Renal cortex interstitium (tissue), 15 donors: ENCODE measurements around the gene TCF25. TPM values are rescaled to one million over a fixed set of nuclear protein-coding genes. Genes with fewer than 3 reads are reported as not detected.
"Not testable (repeated sequence)": the region's sequence is repeated elsewhere in the genome, so short reads cannot be mapped to it uniquely, and the experiment has no call there.

Experiments
- DNase-seq, 11 donors: peaks; one replicate each; pipeline ENCODE4 v3.0.0-alpha.2; 2013; ENCODE audit warnings: low read depth in 9 of 11, low spot score in 4 of 11; ENCODE audit errors: extremely low read depth in 1 of 11
- long read RNA-seq, 16 experiments: transcript quantifications; one replicate each; lab custom pipeline, GENCODE V29; 2026
- polyA plus RNA-seq, 3 donors: library from polyadenylated mRNA; unstranded; fragments of 120-200 nt; gene quantifications; one replicate each; pipeline ENCODE4 v1.2.1, GENCODE V29; 2013; ENCODE audit not compliant: insufficient read length in 3 of 3

The TCF25 gene, protein sequence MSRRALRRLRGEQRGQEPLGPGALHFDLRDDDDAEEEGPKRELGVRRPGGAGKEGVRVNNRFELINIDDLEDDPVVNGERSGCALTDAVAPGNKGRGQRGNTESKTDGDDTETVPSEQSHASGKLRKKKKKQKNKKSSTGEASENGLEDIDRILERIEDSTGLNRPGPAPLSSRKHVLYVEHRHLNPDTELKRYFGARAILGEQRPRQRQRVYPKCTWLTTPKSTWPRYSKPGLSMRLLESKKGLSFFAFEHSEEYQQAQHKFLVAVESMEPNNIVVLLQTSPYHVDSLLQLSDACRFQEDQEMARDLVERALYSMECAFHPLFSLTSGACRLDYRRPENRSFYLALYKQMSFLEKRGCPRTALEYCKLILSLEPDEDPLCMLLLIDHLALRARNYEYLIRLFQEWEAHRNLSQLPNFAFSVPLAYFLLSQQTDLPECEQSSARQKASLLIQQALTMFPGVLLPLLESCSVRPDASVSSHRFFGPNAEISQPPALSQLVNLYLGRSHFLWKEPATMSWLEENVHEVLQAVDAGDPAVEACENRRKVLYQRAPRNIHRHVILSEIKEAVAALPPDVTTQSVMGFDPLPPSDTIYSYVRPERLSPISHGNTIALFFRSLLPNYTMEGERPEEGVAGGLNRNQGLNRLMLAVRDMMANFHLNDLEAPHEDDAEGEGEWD
- 100 to 1,000 TPM; 131 to 182 (median 148) TPM for polyA plus RNA-seq
- long read RNA-seq, donor 1, transcript TCF25-201 (18 exons, 2,233 nt), result minor isoform, 6 of 79 reads
- long read RNA-seq, donor 1, transcript TCF25-203 (2 exons, 981 nt), result major isoform, 11 of 79 reads
- long read RNA-seq, donor 1, partial matches to known transcripts, result 59 of 79 reads
- long read RNA-seq, donor 1, other reads (novel, unspliced or antisense), result 0 of 79 reads
- long read RNA-seq, donor 2, transcript TCF25-201 (18 exons, 2,233 nt), result major isoform, 5 of 80 reads
- long read RNA-seq, donor 2, transcript TCF25-220 (2 exons, 1,535 nt), result major isoform, 5 of 80 reads
- long read RNA-seq, donor 2, partial matches to known transcripts, result 65 of 80 reads
- long read RNA-seq, donor 2, other reads (novel, unspliced or antisense), result 0 of 80 reads
- long read RNA-seq, donor 3, transcript TCF25-201 (18 exons, 2,233 nt), result major isoform, 16 of 47 reads
- long read RNA-seq, donor 3, transcript TCF25-203 (2 exons, 981 nt), result minor isoform, 8 of 47 reads
- long read RNA-seq, donor 3, partial matches to known transcripts, result 18 of 47 reads
- long read RNA-seq, donor 3, other reads (novel, unspliced or antisense), result 0 of 47 reads
- long read RNA-seq, donor 4, transcript TCF25-201 (18 exons, 2,233 nt), result major isoform, 13 of 31 reads
- long read RNA-seq, donor 4, partial matches to known transcripts, result 12 of 31 reads
- long read RNA-seq, donor 4, other reads (novel, unspliced or antisense), result 0 of 31 reads
- long read RNA-seq, donor 5, result 0 reads
- long read RNA-seq, donor 6, transcript TCF25-201 (18 exons, 2,233 nt), result minor isoform, 7 of 57 reads
- long read RNA-seq, donor 6, transcript TCF25-220 (2 exons, 1,535 nt), result major isoform, 12 of 57 reads
- long read RNA-seq, donor 6, partial matches to known transcripts, result 31 of 57 reads
- long read RNA-seq, donor 6, other reads (novel, unspliced or antisense), result 0 of 57 reads
- long read RNA-seq, donor 7, transcript TCF25-220 (2 exons, 1,535 nt), result minor isoform, 7 of 64 reads
- long read RNA-seq, donor 7, transcript TCF25-201 (18 exons, 2,233 nt), result major isoform, 11 of 64 reads
- long read RNA-seq, donor 7, partial matches to known transcripts, result 40 of 64 reads
- long read RNA-seq, donor 7, other reads (novel, unspliced or antisense), result 0 of 64 reads
- long read RNA-seq, donor 8, result 0 reads
- long read RNA-seq, donor 9, partial matches to known transcripts, result 15 of 26 reads
- long read RNA-seq, donor 9, other reads (novel, unspliced or antisense), result 0 of 26 reads
- long read RNA-seq, donor 10, transcript TCF25-201 (18 exons, 2,233 nt), result major isoform, 11 of 86 reads
- long read RNA-seq, donor 10, partial matches to known transcripts, result 70 of 86 reads
- long read RNA-seq, donor 10, other reads (novel, unspliced or antisense), result 0 of 86 reads
- long read RNA-seq, donor 11, partial matches to known transcripts, result 35 of 41 reads
- long read RNA-seq, donor 11, other reads (novel, unspliced or antisense), result 0 of 41 reads
- long read RNA-seq, donor 12, transcript TCF25-201 (18 exons, 2,233 nt), result major isoform, 7 of 30 reads
- long read RNA-seq, donor 12, partial matches to known transcripts, result 19 of 30 reads
- long read RNA-seq, donor 12, other reads (novel, unspliced or antisense), result 0 of 30 reads
- long read RNA-seq, donor 13, result 0 reads
- long read RNA-seq, donor 14, transcript TCF25-201 (18 exons, 2,233 nt), result major isoform, 6 of 28 reads
- long read RNA-seq, donor 14, partial matches to known transcripts, result 17 of 28 reads
- long read RNA-seq, donor 14, other reads (novel, unspliced or antisense), result 0 of 28 reads
- long read RNA-seq, donor 15, partial matches to known transcripts, result 0 of 7 reads
- long read RNA-seq, donor 15, other reads (novel, unspliced or antisense), result 0 of 7 reads
- long read RNA-seq, donor 16, transcript TCF25-201 (18 exons, 2,233 nt), result major isoform, 20 of 114 reads
- long read RNA-seq, donor 16, transcript TCF25-203 (2 exons, 981 nt), result minor isoform, 7 of 114 reads
- long read RNA-seq, donor 16, transcript TCF25-220 (2 exons, 1,535 nt), result minor isoform, 7 of 114 reads
- long read RNA-seq, donor 16, partial matches to known transcripts, result 79 of 114 reads
- long read RNA-seq, donor 16, other reads (novel, unspliced or antisense), result 0 of 114 reads

DNA sequence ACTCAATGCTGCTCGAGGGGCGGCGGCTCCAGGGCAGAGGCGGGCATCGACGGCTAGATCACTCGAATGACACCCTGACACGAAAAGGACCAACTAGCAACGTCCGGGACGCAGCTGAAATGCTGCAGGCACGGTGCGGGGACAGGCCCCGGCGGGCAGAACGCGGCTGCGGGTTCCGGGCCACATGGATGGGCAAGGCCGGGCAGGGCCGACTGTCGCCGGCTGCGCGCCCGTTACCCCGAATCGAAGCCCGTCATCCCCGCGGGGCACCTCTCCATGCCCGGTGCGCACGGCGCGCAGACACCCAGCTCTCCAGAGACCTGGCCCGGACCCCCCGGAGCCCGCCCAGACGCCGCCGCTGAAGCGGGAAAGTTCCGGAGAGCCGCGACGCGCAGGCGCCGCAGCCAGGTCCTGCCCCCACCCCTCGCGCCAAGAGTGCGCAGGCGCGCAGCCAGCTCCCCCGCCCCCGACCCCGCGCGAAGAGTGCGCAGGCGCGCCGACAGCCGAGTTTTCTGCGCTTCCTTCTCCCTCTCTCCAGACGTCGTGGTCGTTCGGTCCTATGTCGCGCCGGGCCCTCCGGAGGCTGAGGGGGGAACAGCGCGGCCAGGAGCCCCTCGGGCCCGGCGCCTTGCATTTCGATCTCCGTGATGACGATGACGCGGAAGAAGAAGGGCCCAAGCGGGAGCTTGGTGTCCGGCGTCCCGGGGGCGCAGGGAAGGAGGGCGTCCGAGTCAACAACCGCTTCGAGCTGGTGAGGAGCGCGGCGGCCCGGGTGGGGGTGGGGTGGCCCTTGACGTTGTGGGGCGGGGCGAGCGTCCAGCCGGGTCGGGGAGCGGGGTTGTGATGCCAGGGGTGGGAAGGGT, at the start of gene TCF25:
Gene TCF25 (plus strand): TSS at position 484 of the 863 bp plus-strand sequence. CDS start 76 bp downstream, at position 560.
- DNase-seq, result peak; percentile 65 to 90 (median 85)

DNA sequence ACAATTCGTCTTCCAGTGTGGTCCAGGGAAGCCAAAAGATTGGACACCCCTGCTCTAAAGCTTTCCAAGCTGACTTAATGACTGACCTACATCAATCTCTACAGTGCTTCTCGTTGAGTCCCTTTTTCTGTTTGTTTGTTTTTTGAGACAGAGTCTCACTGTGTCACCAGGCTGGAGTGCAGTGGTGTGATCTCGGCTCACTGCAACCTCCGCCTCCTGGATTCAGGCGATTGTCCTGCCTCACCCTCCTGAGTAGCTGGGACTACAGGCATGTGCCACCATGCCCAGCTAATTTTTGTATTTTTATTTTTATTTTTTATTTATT, 49.6 kb upstream of the TCF25 start:
- DNase-seq, result not testable (repeated sequence)

DNA sequence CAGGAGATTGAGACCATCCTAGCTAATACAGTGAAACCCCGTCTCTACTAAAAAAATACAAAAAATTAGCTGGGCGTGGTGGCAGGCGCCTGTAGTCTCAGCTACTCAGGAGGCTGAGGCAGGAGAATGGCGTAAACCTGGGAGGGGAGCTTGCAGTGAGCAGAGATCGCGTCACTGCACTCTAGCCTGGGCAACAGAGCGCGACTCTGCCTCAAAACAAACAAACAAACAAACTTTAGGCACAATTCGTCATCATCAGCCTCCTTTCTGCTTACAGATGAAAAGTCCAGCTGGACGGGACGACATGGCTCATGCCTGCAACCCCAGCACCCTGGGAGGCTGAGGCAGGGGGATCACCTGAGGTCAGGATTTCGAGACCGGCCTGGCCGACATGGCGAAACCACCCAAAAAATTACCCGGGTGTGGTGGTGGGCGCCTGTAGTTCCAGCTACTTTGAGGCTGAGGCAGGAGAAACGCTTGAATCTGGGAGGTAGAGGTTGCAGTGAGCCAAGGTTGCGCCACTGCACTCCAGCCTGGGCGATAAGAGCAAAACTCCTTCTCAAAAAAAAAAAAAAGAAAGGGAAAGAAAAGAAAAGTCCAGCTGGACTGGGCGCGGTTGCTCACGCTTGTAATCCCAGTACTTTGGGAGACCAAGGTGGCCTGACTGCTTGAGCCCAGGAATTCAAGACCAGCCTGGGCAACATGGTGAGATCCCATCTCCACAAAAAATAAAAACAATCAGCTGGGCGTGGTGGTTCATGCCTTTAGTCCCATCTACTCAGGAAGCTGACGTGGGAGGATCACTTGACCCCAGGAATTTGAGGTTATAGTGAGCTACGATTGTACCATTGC, 46.6 kb upstream of the TCF25 start:
- no peak for DNase-seq

- DNase-seq, result no peak
These were observed 45.8 kb upstream of the TCF25 start for GRCh38 chr16:89827383-89828198.

DNA sequence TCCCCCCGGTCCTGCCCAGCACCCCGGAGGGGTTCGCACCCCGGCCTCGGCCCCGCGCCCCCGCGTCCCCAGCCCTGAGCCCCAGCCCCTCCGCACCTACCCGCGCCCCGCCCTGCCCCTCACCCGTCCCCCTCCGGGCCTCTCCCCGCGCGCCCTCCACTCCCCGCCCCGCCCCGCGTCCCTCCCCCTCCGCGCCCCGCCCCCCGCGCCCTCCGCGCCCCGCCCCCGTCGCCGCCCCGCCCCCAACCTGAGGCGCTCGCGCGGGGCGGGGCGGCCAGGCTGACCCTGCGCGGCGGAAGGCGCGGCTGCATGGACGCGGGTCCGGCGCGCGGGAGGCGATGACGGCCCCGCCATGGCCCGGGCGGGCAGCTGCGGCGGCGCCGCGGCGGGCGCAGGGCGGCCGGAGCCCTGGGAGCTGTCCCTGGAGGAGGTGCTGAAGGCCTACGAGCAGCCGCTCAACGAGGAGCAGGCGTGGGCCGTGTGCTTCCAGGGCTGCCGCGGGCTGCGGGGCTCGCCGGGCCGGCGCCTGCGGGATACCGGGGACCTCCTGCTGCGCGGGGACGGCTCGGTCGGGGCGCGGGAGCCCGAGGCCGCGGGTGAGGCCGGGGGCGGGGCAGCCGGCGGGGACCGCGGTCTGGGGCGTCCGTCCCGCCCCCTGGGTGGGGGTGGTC, 45.1 kb upstream of the TCF25 start, which contains the start of gene SPIRE2:
Gene SPIRE2 (plus strand): TSS at position 277 of the 671 bp plus-strand sequence. CDS start 76 bp downstream, at position 353.
- peak in 10 of 11 donors; percentile 73 to 86 (median 81) for DNase-seq

GRCh38 chr16:89828870-89829629, 44.3 kb upstream of the TCF25 start:
- no peak for DNase-seq

DNA sequence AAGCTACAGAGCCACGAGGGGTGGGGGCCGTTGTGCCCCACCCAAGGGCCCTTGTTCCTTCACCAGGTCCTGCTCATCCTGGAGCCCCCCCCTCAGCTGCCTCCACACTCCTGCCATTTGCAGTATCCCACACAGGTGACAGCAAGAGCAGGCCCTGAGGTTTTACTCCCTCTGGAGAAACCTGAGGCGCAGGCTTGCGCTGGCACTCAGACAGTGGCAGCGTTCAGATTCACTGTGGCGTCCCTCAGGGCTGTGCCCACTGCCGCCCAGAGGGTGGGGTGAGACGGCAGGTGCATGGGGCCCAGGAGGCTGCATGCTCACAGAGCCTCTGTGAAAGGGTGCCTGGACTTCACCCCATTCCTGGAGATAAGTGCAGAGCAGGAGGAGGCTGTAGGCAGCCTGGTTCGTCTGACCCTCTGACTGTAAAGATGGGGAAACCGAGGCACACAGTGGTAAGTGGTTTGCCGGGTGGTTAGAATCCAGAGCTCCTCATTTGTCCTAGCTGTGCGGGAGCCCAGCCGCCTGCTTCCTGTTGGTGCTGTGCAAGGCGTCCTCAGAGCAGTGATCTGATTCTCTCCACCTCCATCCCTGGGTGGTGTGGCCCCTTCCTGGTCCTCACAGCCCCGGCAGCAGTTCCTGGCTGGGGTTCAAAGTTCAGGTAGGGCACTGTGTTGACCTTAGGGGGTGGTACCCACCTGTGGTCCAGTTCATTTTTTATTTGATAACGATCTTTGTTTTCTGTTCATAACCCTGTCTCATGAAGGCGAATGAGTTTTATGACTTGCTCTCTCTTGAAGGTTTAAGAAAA, 43.6 kb upstream of the TCF25 start:
- no peak for DNase-seq

- DNase-seq, result no peak
These were observed 41.5 kb upstream of the TCF25 start for GRCh38 chr16:89831810-89832328.

- not testable (repeated sequence) for DNase-seq
These were observed 39.6 kb upstream of the TCF25 start for GRCh38 chr16:89833664-89834363.

- DNase-seq, result not testable (repeated sequence)
These were observed 38.5 kb upstream of the TCF25 start for GRCh38 chr16:89834813-89835363.
